Measurements from ENCODE around the gene GZMM. TPM values are rescaled to one million over a fixed set of nuclear protein-coding genes. Genes with fewer than 3 reads are reported as not detected.

Gene GZMM
- total RNA-seq, 1 donor from 2014 or later = not detected

- Mint-ChIP-seq H3K4me3 (peak overlapping the region; percentile 96), H3K27me3 (ENCODE audit: insufficient read depth, low read depth) (peaks cover 13% of the 10 kb centered on the region), H3K36me3 (peaks cover 15% of the 10 kb centered on the region), H3K4me1 (peaks cover 32% of the 10 kb centered on the region), H3K27ac (peak overlapping the region; percentile 96), H3K9me3 (peaks cover 13% of the 10 kb centered on the region)
- no peak for TF ChIP-seq EZH2 (IDR thresholded peaks at IDR 0.05)
- no peak for TF ChIP-seq EZH2phosphoT487 (IDR thresholded peaks at IDR 0.05)
- TF ChIP-seq, protein P1, sequence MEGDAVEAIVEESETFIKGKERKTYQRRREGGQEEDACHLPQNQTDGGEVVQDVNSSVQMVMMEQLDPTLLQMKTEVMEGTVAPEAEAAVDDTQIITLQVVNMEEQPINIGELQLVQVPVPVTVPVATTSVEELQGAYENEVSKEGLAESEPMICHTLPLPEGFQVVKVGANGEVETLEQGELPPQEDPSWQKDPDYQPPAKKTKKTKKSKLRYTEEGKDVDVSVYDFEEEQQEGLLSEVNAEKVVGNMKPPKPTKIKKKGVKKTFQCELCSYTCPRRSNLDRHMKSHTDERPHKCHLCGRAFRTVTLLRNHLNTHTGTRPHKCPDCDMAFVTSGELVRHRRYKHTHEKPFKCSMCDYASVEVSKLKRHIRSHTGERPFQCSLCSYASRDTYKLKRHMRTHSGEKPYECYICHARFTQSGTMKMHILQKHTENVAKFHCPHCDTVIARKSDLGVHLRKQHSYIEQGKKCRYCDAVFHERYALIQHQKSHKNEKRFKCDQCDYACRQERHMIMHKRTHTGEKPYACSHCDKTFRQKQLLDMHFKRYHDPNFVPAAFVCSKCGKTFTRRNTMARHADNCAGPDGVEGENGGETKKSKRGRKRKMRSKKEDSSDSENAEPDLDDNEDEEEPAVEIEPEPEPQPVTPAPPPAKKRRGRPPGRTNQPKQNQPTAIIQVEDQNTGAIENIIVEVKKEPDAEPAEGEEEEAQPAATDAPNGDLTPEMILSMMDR (IDR thresholded peaks at IDR 0.05) = no peak
- Histone ChIP-seq H3K4me1 (peaks cover 20% of the 10 kb centered on the region), H3K36me3 (no peaks in the 10 kb centered on the region), H3K4me3 (peak overlapping the region; percentile 97), H3F3A (ENCODE audit: low read depth) (peaks cover 43% of the 10 kb centered on the region), H3K79me2 (ENCODE audit: low read depth) (peaks cover 42% of the 10 kb centered on the region), H2AFZ (replicated peaks) (peak overlapping the region; percentile 63), H3K9ac (no peak overlapping the region), H3K27ac (peak overlapping the region; percentile 64), H3K4me2 (peak overlapping the region; percentile 86), H3K27me3 (peaks cover 8% of the 10 kb centered on the region), H3K9me3 (ENCODE audit: low read depth) (no peaks in the 10 kb centered on the region), H4K20me1 (ENCODE audit: low read depth) (peaks cover 41% of the 10 kb centered on the region)
- peak; percentile 63 for DNase-seq (ENCODE audit: low spot score)
Observed at GRCh38 chr19:571566-571974, 27.7 kb downstream of the GZMM start.

DNA sequence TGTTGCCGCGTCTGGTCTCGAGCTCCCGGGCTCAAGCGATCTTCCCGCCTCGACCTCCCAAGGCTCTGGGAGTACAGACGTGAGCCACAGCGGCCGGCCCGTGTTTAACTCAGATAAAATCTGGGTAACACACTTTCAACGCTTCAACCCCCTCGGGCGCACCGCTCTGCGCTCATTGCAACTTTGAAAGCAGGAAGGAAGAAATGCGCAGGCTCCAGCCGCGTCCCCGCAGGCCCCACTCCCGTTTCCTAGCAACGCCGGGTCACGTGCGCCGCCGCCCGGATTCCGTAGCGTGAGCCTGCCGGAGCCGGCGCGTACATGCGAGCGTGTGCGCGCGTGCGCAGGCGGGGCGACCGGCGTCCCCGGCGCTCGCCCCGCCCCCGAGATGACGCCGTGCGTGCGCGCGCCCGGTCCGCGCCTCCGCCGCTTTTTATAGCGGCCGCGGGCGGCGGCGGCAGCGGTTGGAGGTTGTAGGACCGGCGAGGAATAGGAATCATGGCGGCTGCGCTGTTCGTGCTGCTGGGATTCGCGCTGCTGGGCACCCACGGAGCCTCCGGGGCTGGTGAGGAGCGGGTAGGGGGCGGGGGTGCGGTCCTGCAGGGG lies 28.4 kb downstream of the GZMM start, which contains the start of gene BSG:
TSS of gene BSG (plus strand) at position 457 of the 603 bp plus-strand sequence. CDS start at position 496, 39 bp downstream.
- Histone ChIP-seq H3K4me2 (peak within 1 kb of the TSS; percentile 89), H3K27ac (peak within 1 kb of the TSS; percentile 64), H2AFZ (replicated peaks) (peak within 1 kb of the TSS; percentile 63), H3K79me2 (ENCODE audit: low read depth) (peaks cover 49% of the 10 kb centered on the region), H3F3A (ENCODE audit: low read depth) (peaks cover 43% of the 10 kb centered on the region), H3K9ac (peak within 1 kb of the TSS; percentile 89), H3K4me1 (peaks cover 20% of the 10 kb centered on the region), H3K36me3 (no peaks in the 10 kb centered on the region), H3K9me3 (ENCODE audit: low read depth) (no peaks in the 10 kb centered on the region), H3K4me3 (peak within 1 kb of the TSS; percentile 97), H3K27me3 (peaks cover 8% of the 10 kb centered on the region), H4K20me1 (ENCODE audit: low read depth) (peaks cover 48% of the 10 kb centered on the region)
- H3K27me3 Mint-ChIP-seq (ENCODE audit: insufficient read depth, low read depth) = peaks cover 13% of the 10 kb centered on the region
- H3K4me1 Mint-ChIP-seq = peaks cover 36% of the 10 kb centered on the region
- H3K27ac Mint-ChIP-seq = peak within 1 kb of the TSS; percentile 100
- peaks cover 11% of the 10 kb centered on the region for H3K9me3 Mint-ChIP-seq
- DNase-seq (ENCODE audit: low spot score) = peak; percentile 100
- no peak for TF ChIP-seq EZH2 (IDR thresholded peaks at IDR 0.05)
- TF ChIP-seq EZH2phosphoT487 (IDR thresholded peaks at IDR 0.05) = no peak
- TF ChIP-seq, protein P1 (IDR thresholded peaks at IDR 0.05) = no peak
- H3K36me3 Mint-ChIP-seq = peaks cover 12% of the 10 kb centered on the region
- peak within 1 kb of the TSS; percentile 96 for H3K4me3 Mint-ChIP-seq

- DNase-seq (ENCODE audit: low spot score) = peak; percentile 78
- peaks cover 43% of the 10 kb centered on the region for H3F3A ChIP-seq (ENCODE audit: low read depth)
- Mint-ChIP-seq H3K4me1 (peaks cover 36% of the 10 kb centered on the region), H3K9me3 (peaks cover 11% of the 10 kb centered on the region), H3K27me3 (ENCODE audit: insufficient read depth, low read depth) (peaks cover 13% of the 10 kb centered on the region), H3K4me3 (peak overlapping the region; percentile 96), H3K27ac (no peak overlapping the region), H3K36me3 (peaks cover 10% of the 10 kb centered on the region)
- H3K9ac ChIP-seq = peak overlapping the region; percentile 89
- H2AFZ ChIP-seq (replicated peaks) = no peak overlapping the region
- peak overlapping the region; percentile 89 for H3K4me2 ChIP-seq
- H4K20me1 ChIP-seq (ENCODE audit: low read depth) = peaks cover 55% of the 10 kb centered on the region
- no peaks in the 10 kb centered on the region for H3K9me3 ChIP-seq (ENCODE audit: low read depth)
- H3K4me1 ChIP-seq = peaks cover 20% of the 10 kb centered on the region
- peaks cover 56% of the 10 kb centered on the region for H3K79me2 ChIP-seq (ENCODE audit: low read depth)
- H3K4me3 ChIP-seq = peak overlapping the region; percentile 97
- H3K36me3 ChIP-seq = no peaks in the 10 kb centered on the region
- H3K27ac ChIP-seq = peak overlapping the region; percentile 36
- no peak for TF ChIP-seq EZH2phosphoT487 (IDR thresholded peaks at IDR 0.05)
- no peak for TF ChIP-seq EZH2 (IDR thresholded peaks at IDR 0.05)
- TF ChIP-seq, protein P1 (IDR thresholded peaks at IDR 0.05) = no peak
- peaks cover 8% of the 10 kb centered on the region for H3K27me3 ChIP-seq
Observed at GRCh38 chr19:572743-573518, 29.1 kb downstream of the GZMM start.

Measured in neural progenitor cell (in vitro differentiated cells).